HepG2 (cell line): ENCODE measurements around the gene KLF9. TPM values are rescaled to one million over a fixed set of nuclear protein-coding genes. Genes with fewer than 3 reads are reported as not detected.

ENCODE experiments used
- BHLHE40 ChIP-seq: IDR thresholded peaks from 2 replicates; pipeline ENCODE4 v1.6.1; 2011; ENCODE audit warnings: low read length, improper control_type of control experiment
- GPN1 ChIP-seq: sonication (generic); formaldehyde crosslinking; IDR thresholded peaks from 2 replicates; pipeline ENCODE4 v1.5.1; 2020; ENCODE audit warnings: missing genetic modification reagents, borderline replicate concordance
- HDAC1 ChIP-seq: sonication (generic); formaldehyde crosslinking; IDR thresholded peaks from 2 replicates; pipeline ENCODE4 v1.5.1; 2020; ENCODE audit warnings: mild to moderate bottlenecking, missing genetic modification reagents
- NONO ChIP-seq, 2 experiments: fragments of 450-650 bp in 1 of 2; sonication (generic) in 1 of 2; formaldehyde crosslinking in 1 of 2; IDR thresholded peaks in 1 of 2; conservative IDR thresholded peaks in 1 of 2; 2 replicates each; pipeline versions ENCODE4 v1.6.1 to v1.8.0; 2017 to 2022; ENCODE audit warnings: mild to moderate bottlenecking in 1 of 2, missing genetic modification reagents in 1 of 2, moderate library complexity in 1 of 2
- PRPF4 ChIP-seq: fragments of 200-400 bp; formaldehyde crosslinking; IDR thresholded peaks from 2 replicates; pipeline ENCODE4 v1.6.1; 2016; ENCODE audit warnings: low read length, low read depth; ENCODE audit not compliant: poor library complexity, severe bottlenecking
- SMC3 ChIP-seq: IDR thresholded peaks from 2 replicates; pipeline ENCODE4 v1.6.1; 2011; ENCODE audit warnings: low read length, improper control_type of control experiment
- SMYD3 ChIP-seq: sonication (generic); formaldehyde crosslinking; IDR thresholded peaks from 2 replicates; pipeline ENCODE4 v1.8.1; 2023; ENCODE audit warnings: mild to moderate bottlenecking, missing genetic modification reagents
- ZBTB8A ChIP-seq: sonication (generic); formaldehyde crosslinking; IDR thresholded peaks from 2 replicates; pipeline ENCODE4 v1.4.0; 2020; ENCODE audit warnings: mild to moderate bottlenecking, low read depth, missing genetic modification reagents, borderline replicate concordance
- ZFAT ChIP-seq: sonication (generic); formaldehyde crosslinking; conservative IDR thresholded peaks from 2 replicates; pipeline ENCODE4 v1.8.1; 2023; ENCODE audit warnings: missing genetic modification reagents, inconsistent platforms
- ZFP90 ChIP-seq: sonication (generic); formaldehyde crosslinking; IDR thresholded peaks from 2 replicates; pipeline ENCODE4 v1.8.0; 2022; ENCODE audit warnings: missing genetic modification reagents, mild to moderate bottlenecking, inconsistent platforms, borderline replicate concordance
- ZNF263 ChIP-seq: sonication (generic); formaldehyde crosslinking; IDR thresholded peaks from 2 replicates; pipeline ENCODE4 v1.4.0; 2020; ENCODE audit warnings: missing genetic modification reagents
- ZNF430 ChIP-seq: sonication (generic); formaldehyde crosslinking; IDR thresholded peaks from 2 replicates; pipeline ENCODE4 v1.9.0; 2021; ENCODE audit warnings: mild to moderate bottlenecking, missing genetic modification reagents
- ZNF564 ChIP-seq: sonication (generic); formaldehyde crosslinking; IDR thresholded peaks from 2 replicates; pipeline ENCODE4 v1.8.1; 2023; ENCODE audit warnings: mild to moderate bottlenecking, missing genetic modification reagents
- ZNF678 ChIP-seq: sonication (generic); formaldehyde crosslinking; IDR thresholded peaks from 2 replicates; pipeline ENCODE4 v1.4.0; 2020; ENCODE audit warnings: mild to moderate bottlenecking, missing genetic modification reagents
- polyA plus RNA-seq, 8 experiments: library from polyadenylated mRNA; depleted of rRNA in 3 of 8; stranded (reverse) in 7 of 8; unstranded in 1 of 8; fragments of >200 nt; fragmentation: Illumina TruSeq in 4 of 8; extraction: Trizol in 4 of 8; gene quantifications; 2 replicates each; pipeline versions ENCODE4 v1.2.1 to v1.2.3, GENCODE V29; 2011 to 2016; ENCODE audit warnings: low read depth in 4 of 8, missing spikeins in 1 of 8, mixed read lengths in 1 of 8; ENCODE audit not compliant: insufficient read depth in 1 of 8
- total RNA-seq, 5 experiments: library from RNA; depleted of rRNA; stranded (reverse); fragments of >200 nt; fragmentation: Illumina TruSeq; extraction: Trizol; gene quantifications; 2 replicates each; pipeline ENCODE4 v1.2.3, GENCODE V29; 2016; ENCODE audit warnings: low read depth in 1 of 5
- TF ChIP-seq, protein P1 (sequence below): sonication (generic); formaldehyde crosslinking; IDR thresholded peaks from 2 replicates; pipeline ENCODE4 v1.5.0; 2020; ENCODE audit warnings: mild to moderate bottlenecking, missing genetic modification reagents
- TF ChIP-seq, protein P2 (sequence below): IDR thresholded peaks from 2 replicates; pipeline ENCODE4 v1.6.1; 2016; ENCODE audit warnings: missing genetic modification reagents, missing compliant biosample characterization
- TF ChIP-seq, protein P3 (sequence below): sonication (generic); formaldehyde crosslinking; IDR thresholded peaks from 2 replicates; pipeline ENCODE4 v1.8.0; 2022; ENCODE audit warnings: low read depth, missing genetic modification reagents
- TF ChIP-seq, protein P4 (sequence below): sonication (generic); formaldehyde crosslinking; IDR thresholded peaks from 2 replicates; pipeline ENCODE4 v1.9.0; 2021; ENCODE audit warnings: missing genetic modification reagents, mild to moderate bottlenecking, borderline replicate concordance
- TF ChIP-seq, protein P5 (sequence below): sonication (generic); formaldehyde crosslinking; IDR thresholded peaks from 2 replicates; pipeline ENCODE4 v1.4.0; 2020; ENCODE audit warnings: missing genetic modification reagents; ENCODE audit errors: not compliant biosample characterization
- TF ChIP-seq, protein P6 (sequence below): sonication (generic); formaldehyde crosslinking; IDR thresholded peaks from 2 replicates; pipeline ENCODE4 v1.4.0; 2020; ENCODE audit warnings: missing genetic modification reagents
- TF ChIP-seq, protein P7 (sequence below): IDR thresholded peaks from 2 replicates; pipeline ENCODE4 v1.6.1; 2012; ENCODE audit warnings: inconsistent platforms

The KLF9 gene
- total and polyA plus RNA-seq, 2 of the 13 experiments (the other 11 are each of a cell fraction or from before 2014, with no cell fraction given), result 5.7 to 7.2 TPM

DNA sequence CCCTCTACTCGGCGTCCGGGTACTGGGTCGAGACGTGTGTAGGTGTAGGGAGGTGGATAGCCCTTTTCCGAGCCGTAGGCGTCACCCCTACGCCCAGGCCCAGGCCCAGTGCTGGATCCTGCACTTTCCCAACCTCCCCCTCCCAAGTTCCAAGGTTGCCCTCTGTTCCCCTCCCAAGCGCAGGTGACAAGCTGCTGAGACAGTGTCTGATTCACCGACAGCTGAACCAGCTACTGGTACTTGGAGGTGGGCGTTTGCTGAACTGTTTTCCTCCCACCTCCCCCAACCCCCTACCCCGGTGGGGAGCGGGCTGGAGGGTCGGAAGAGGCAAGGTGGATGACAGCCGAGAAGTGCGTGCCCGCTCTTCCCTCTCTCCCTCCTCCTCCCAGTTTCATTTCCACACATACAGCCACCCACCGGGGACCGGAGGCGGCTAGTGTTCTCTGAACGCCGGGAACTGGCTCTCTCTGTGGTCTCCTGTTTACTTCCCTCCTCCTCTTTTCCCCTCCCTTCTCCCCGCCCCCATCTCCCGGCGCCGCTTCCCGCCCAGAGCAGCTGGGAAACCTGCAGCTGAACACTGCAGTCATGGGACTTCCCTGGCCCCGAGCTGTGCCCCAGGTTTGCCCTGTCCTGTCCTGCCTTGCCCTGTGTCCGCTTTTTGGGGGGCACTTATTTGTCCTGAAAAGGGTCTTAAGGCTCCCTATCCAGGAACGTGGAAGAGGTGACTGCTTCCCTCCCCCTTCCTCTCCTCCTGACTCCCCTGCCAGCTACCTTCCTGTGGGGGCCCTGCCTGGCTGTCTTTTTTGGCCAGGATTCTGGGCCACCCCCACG lies 6.2 kb upstream of the KLF9 start (continued):
- TF ChIP-seq ZNF678, result no peak
- TF ChIP-seq PRPF4, result peak; percentile 59
- TF ChIP-seq, protein P1, sequence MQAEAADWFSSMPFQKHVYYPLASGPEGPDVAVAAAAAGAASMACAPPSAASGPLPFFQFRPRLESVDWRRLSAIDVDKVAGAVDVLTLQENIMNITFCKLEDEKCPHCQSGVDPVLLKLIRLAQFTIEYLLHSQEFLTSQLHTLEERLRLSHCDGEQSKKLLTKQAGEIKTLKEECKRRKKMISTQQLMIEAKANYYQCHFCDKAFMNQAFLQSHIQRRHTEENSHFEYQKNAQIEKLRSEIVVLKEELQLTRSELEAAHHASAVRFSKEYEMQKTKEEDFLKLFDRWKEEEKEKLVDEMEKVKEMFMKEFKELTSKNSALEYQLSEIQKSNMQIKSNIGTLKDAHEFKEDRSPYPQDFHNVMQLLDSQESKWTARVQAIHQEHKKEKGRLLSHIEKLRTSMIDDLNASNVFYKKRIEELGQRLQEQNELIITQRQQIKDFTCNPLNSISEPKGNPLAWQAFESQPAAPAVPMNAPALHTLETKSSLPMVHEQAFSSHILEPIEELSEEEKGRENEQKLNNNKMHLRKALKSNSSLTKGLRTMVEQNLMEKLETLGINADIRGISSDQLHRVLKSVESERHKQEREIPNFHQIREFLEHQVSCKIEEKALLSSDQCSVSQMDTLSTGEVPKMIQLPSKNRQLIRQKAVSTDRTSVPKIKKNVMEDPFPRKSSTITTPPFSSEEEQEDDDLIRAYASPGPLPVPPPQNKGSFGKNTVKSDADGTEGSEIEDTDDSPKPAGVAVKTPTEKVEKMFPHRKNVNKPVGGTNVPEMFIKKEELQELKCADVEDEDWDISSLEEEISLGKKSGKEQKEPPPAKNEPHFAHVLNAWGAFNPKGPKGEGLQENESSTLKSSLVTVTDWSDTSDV (CRISPR knock-in tag), result no peak
- 0 out of 2 replicates have a peak, but pooled peaks have one; percentile 1 for TF ChIP-seq SMC3
- no peak for TF ChIP-seq ZBTB8A (CRISPR knock-in tag)
- TF ChIP-seq, protein P2, sequence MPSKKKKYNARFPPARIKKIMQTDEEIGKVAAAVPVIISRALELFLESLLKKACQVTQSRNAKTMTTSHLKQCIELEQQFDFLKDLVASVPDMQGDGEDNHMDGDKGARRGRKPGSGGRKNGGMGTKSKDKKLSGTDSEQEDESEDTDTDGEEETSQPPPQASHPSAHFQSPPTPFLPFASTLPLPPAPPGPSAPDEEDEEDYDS (CRISPR knock-in tag), result peak; percentile 61; the same call in 1 of the 2 replicates
- TF ChIP-seq, protein P3, sequence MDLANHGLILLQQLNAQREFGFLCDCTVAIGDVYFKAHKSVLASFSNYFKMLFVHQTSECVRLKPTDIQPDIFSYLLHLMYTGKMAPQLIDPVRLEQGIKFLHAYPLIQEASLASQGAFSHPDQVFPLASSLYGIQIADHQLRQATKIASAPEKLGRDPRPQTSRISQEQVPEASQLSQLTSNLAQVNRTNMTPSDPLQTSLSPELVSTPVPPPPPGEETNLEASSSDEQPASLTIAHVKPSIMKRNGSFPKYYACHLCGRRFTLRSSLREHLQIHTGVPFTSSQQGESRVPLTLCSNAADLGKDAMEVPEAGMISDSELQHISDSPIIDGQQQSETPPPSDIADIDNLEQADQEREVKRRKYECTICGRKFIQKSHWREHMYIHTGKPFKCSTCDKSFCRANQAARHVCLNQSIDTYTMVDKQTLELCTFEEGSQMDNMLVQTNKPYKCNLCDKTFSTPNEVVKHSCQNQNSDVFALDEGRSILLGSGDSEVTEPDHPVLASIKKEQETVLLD (CRISPR knock-in tag), result peak; percentile 62
- TF ChIP-seq, protein P4, sequence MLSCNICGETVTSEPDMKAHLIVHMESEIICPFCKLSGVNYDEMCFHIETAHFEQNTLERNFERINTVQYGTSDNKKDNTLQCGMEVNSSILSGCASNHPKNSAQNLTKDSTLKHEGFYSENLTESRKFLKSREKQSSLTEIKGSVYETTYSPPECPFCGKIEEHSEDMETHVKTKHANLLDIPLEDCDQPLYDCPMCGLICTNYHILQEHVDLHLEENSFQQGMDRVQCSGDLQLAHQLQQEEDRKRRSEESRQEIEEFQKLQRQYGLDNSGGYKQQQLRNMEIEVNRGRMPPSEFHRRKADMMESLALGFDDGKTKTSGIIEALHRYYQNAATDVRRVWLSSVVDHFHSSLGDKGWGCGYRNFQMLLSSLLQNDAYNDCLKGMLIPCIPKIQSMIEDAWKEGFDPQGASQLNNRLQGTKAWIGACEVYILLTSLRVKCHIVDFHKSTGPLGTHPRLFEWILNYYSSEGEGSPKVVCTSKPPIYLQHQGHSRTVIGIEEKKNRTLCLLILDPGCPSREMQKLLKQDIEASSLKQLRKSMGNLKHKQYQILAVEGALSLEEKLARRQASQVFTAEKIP (CRISPR knock-in tag), result no peak
- peak; percentile 71; the same call in 1 of the 2 replicates for TF ChIP-seq ZNF430 (CRISPR knock-in tag)
- TF ChIP-seq, protein P5, sequence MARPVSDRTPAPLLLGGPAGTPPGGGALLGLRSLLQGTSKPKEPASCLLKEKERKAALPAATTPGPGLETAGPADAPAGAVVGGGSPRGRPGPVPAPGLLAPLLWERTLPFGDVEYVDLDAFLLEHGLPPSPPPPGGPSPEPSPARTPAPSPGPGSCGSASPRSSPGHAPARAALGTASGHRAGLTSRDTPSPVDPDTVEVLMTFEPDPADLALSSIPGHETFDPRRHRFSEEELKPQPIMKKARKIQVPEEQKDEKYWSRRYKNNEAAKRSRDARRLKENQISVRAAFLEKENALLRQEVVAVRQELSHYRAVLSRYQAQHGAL (CRISPR knock-in tag), result no peak
- TF ChIP-seq ZNF263 (CRISPR knock-in tag), result peak; percentile 91
- TF ChIP-seq, protein P6, sequence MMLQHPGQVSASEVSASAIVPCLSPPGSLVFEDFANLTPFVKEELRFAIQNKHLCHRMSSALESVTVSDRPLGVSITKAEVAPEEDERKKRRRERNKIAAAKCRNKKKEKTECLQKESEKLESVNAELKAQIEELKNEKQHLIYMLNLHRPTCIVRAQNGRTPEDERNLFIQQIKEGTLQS (CRISPR knock-in tag), result no peak
- TF ChIP-seq ZFAT (CRISPR knock-in tag), result no peak
- no peak for TF ChIP-seq BHLHE40
- no peak for TF ChIP-seq NONO (IDR thresholded peaks at IDR 0.05)
- no peak for TF ChIP-seq NONO (CRISPR knock-in tag; conservative IDR thresholded peaks at IDR 0.05)
- TF ChIP-seq HDAC1 (CRISPR knock-in tag), result peak; percentile 45
- TF ChIP-seq ZNF564 (CRISPR knock-in tag), result no peak
- no peak for TF ChIP-seq GPN1 (CRISPR knock-in tag)
- TF ChIP-seq SMYD3 (CRISPR knock-in tag), result no peak
- TF ChIP-seq, protein P7, sequence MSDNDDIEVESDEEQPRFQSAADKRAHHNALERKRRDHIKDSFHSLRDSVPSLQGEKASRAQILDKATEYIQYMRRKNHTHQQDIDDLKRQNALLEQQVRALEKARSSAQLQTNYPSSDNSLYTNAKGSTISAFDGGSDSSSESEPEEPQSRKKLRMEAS, result peak; percentile 43; the same call in 1 of the 2 replicates
- no peak for TF ChIP-seq ZFP90 (CRISPR knock-in tag)
